ENCODE measurements around the gene MICU1.
"Not testable (repeated sequence)": the region's sequence is repeated elsewhere in the genome, so short reads cannot be mapped to it uniquely, and the experiment has no call there.

The MICU1 gene

DNA sequence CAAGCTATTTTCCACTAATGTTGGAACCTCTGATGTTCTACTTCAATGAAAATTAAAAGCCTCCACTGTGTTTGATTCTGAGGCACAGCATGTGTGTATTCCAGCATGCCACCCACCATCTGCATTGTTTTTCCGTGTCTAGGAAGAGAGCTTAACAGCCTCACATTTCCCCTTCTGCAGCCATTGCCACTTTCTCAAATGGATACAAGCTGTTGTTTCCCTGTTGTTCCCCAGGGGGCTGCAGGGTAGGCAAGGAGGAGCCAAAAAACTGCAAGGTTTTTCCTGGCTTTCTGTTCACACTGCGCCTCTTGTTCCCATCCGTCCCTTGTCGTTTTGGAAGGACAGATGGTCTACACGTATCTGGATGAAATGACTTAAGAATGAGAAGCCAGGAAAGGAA lies 198.9 kb downstream of the MICU1 start:
- no peak for DNase-seq

DNA sequence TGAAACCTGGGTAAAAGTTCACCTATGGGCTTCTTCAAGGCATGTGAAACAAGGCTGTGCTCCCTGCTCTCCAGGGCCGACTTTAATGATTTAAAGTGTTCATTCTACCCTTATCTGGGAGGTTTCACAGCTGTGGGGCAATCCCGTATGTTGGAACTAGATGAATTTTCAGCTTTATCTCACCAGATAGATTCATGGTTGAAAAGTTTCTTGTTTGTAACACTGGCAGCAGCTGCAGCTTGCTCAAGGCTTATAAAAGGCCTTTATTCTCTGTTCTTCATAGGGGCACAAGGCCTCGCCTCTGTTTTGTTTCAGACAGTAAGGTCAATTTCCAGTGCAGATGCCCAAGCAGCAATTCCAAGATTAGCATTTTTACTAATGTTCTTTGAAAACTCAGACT lies 200.7 kb downstream of the MICU1 start:
- no peak for DNase-seq

DNA sequence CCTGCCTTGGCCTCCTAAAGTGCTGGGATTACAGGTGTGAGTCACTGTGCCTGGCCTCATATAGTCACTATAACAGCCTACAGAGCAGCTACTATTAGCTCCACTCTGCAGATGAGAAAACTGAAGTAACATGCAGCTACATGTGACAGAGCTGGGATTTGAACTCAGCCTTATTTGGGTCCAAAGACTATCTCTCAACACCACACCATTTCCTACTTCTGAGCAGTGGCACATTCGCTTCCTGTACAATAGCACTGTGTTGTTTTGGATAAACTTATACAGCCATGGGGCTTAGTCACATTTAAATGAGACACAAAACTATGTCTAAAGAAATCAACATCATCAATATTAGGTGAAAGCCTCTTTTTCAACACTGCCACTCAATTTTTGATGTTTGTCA lies 201.3 kb downstream of the MICU1 start:
- no peak for DNase-seq

DNA sequence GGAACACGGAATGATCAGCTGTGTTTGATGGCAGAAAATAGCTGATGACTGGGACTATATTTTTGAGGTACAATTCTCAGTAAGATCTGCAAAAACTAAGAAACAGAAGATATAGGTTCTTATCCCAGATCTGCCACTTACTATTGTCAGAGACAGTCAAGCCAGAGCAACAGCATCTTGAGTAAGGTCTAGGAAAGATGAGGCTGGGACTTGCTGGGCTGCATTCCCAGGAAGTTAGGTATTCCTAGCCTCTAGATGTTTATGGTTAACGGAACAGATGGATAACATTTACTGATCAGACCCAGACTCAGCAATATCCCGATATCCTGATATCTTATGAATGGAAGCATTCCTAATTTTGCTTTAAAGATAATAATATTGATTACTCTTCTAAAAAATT lies 202.5 kb downstream of the MICU1 start:
- DNase-seq: no peak

DNA sequence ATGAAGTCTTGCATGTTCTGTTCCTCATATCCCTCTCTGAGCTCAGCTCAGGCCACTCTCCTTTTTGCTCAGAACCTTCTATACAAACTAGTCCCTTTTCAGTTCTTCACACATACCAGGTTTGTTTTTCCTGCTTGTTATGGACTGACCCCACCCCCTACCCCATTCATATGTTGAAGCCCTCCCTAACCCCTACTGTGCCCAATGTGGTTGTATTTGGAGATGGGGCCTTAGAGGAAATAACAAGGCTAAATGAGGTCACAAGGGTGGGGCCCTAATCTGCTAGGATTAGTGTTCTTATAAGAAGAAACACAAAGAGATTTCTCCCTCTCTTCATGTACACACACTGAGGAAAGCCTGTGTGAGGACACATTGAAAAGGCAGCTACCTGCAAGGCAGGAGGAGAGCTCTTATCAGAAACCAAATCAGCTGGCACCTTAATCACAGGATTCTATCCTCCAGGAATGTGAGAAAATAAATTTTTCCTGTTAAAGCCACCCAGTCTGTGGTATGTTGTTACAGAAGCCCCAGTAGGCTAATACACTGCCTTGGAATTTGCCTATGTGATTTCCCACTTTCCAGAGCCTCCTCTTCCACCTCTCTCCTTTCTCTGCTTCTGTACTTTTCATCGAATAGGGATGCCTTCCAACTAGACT lies 203.9 kb downstream of the MICU1 start:
- no peak for DNase-seq

DNA sequence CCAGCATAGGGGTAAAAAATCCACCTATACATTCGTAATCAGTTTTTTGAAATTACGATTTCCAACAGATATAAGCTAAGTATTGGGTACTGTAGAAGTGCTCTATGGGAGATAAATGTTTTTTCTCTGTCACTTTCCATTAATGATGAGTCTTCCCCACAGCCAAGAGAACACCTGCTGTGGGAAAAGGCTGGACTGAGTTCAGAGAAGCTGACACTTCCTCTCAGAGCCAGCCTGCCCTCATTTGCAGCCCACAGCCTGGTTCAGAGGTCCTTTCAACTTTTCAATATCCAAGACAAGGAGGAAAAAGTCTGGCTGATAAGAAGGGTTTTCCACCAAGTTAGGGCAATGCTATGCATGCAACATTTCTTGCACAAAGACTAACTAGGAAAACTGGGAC lies 206.6 kb downstream of the MICU1 start:
- no peak for DNase-seq

DNA sequence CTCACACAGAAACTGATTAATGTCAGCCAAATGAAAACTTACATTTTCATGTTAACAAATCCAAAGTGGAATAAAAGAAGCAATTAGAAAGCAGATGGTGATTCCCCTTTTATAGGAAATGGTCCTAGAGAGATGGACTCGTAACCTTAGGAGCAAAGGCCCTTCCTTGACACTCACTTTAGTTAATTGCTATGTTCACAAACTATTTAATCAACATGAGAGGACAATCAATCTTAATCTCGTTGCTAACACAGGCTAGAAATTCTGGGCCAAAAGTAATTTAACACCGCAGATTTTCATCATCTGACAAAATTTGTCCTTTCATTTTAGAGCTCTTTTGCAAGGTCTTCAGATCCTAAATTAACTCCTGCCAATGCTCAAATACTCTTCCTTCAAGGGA lies 207.2 kb downstream of the MICU1 start:
- no peak for DNase-seq

DNA sequence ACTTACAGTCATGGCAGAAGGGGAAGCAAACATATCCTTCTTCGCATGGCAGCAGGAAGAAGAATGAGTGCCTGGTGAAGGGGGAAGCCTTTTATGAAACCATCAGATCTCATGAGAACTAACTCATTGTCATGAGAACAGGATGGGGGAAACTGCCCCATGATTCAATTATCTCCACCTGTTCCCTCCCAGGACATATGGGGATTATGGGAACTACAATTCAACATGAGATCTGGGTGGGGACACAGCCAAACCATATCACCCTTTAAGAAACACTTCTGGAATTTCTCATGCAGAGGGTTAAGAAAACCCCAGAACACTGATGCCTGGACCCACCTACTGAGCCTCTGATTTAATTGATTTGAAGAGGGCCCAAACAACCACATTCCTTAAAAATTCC lies 207.9 kb downstream of the MICU1 start:
- DNase-seq: no peak

DNA sequence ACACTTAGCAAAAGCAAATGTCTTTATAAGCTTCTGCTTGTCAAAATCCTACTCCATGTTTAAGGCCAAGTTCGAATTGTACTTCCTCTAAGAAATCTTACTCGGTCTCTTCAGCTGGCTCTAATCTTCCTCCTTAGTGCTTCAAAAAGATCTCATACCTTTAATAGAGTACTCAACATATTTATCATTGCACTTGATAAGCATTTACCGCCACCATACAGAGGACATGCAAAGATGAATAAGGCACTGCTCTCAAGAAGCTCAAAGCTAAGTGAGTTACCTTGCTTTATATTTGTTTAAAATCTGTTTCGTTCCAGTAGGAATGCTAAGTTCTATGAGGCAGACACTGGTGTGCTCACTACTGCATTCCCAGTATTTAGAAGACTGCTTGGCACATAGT lies 209.2 kb downstream of the MICU1 start:
- no peak for DNase-seq

DNA sequence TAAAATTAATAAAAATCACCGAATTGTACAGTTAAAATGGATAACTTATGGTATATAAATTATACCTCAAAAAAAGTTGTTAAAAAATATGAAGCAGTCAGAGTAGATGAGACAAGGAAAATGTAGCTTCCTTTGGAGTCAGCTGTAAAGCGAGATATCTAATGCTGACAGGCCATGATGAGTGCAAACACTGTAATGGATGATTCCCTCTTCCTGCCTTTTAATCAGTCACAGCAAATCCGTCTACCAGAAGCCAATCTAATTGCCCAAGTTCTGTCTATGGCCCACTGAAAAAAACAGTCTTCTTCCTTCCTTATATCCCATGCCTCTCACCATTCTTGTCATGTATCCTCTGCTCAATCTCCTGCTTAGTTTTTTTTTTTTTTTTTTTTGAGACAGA lies 211.2 kb downstream of the MICU1 start:
- no peak for DNase-seq

DNA sequence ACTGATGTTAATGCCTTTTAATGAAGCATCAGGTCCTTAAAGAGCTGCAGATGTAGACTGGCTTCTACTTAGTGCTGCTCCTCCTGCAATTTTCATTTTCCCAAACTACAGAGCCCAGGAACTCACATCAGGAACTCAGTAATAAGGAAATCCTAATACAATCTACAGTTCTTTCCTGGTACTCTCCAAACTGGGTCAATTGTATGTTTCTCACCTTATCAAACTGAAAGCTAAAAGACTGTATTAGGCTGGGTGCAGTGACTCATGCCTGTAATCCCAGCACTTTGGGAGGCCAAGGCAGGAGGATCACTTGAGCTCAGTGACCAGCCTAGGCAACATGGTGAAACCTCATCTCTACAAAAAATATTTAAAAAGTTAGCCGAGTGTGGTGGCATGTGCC lies 216.7 kb downstream of the MICU1 start:
- DNase-seq: no peak

DNA sequence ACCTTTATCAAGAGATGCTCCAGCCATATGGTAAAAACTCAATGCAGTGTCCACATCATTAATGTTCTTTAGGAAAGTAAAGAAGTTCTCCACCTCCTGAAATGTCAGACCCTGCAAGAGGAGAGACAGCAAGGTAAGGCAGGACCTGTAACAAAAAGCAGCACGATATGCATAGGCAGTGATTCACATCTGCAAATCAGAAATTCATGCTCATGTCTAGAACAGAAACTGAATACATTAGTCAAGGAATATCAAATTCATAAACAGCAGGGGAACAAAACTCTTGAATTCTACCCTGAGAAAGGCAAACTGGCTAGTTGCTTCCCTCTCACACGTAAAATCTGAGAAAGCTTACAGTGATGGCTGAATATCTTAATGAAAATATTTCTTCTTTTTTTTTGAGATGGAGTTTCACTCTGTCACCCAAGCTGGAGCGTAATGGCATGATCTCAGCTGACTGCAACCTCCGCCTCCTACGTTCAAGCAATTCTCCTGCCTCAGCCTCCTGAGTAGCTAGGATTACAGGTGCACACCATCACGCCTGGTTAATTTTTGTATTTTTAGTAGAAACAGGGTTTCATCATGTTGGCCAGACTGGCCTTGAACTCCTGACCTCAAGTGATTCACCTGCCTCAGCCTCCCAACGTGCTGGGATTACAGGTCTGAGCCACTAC lies 217.8 kb downstream of the MICU1 start:
- no peak for DNase-seq

DNA sequence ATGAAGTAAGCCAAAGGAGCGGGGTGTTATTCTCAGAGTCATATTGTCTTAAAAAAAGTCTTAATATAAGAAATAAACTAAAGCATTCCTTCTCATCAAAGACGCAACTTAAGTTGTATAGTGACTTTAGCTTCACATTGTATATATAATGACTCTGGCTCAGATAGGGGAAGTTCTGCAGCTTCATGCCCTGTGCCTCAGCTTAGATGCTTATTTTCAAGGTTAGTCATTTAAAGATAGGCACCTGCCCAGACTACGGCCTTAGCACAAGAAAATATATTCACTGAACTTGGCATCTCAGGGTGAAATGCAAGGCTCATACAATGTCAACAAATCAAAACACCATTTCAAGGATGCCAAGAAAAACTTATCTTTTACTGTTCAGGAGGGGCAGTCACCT lies 218.4 kb downstream of the MICU1 start:
- no peak for DNase-seq

DNA sequence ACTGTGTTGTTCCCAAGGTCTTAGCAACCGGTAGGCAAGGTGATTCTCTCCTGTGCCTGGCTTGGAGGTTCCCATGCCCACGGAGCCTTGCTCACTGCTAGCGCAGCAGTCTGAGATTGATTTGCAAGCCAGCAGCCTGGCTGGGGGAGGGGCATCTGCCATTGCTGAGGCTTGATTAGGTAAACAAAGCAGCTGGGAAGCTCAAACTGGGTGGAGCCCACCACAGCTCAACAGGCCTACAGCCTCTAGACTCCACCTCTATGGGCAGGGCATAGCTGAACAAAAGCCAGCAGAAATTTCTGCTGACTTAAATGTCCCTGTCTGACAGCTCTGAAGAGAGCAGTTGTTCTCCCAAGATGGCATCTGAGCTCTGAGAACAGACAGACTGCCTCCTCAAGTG lies 230.3 kb downstream of the MICU1 start:
- not testable (repeated sequence) for DNase-seq

DNA sequence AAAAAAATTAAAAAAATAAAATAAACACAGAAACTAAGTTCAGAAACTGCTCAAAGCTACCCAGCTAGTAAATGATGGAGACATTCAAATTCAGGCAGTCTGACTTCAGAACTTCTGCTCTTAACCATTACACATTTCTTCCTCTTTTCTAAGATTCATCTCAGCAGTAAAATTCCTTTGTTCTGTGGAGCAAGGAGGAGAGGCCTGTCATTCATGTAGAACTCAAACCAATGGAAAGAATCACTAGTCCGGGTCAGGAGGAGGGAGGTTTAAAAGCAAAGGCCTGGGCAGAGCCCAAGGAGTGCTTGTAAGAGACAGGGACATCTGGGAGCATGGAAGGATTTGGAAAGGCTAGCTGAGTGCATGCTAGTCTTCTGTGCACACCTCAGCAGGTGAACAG lies 233.3 kb downstream of the MICU1 start:
- DNase-seq: no peak

DNA sequence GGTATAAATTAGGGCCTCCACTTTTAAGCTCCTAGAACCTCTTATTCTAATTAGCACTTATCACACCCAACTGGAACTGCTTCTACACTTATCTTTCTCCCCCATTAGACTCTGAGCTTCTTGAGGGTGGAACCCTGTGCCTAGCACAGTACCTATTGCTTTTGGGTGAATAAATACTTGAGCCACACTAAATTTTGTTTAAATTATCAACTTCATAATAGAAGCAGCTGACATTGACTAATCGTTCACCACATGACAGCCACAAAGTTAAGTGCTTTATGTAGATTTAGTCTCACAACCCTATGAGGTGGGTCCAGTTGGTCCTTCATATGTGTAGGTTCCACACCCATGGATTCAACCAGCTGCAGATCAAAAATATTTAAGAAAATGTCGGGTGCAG lies 235.1 kb downstream of the MICU1 start:
- no peak for DNase-seq

DNA sequence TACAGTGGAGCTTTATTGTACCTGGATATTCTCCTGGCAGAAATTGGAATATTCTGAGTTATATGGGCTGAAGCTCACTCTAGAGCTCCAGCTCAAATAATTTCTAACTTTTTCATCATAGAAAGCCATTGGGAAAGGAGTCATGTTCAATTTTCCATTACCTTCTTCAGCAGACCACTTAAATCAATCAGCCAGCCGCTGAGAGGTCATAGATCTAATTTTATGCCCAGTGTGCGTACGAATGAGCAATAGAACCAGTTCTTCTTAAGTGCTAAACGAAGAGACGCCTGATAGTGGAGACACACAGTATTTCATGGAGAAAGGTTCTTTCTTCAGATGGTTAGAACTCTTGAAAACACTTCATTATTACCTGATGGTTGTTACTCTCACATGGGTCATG lies 236.2 kb downstream of the MICU1 start:
- no peak for DNase-seq

DNA sequence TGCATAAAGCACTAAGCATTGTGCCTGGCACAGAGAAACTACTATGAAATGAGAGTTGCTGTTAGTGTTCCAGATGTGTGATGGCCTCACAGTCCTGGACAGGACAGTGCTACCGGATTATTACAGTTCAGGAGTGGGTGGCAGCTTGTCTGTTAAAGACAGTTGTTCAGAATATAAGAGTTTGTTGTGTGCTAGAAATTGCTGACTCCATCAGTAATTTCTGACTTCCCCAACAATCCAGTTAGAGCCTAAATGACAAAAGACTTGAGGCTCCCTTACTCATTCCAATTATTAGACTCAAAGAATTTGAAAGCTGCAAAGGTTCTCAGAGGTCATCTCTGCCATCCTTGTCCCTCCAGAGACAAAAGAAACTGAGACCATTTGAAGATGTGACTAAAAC lies 236.9 kb downstream of the MICU1 start:
- no peak for DNase-seq

DNA sequence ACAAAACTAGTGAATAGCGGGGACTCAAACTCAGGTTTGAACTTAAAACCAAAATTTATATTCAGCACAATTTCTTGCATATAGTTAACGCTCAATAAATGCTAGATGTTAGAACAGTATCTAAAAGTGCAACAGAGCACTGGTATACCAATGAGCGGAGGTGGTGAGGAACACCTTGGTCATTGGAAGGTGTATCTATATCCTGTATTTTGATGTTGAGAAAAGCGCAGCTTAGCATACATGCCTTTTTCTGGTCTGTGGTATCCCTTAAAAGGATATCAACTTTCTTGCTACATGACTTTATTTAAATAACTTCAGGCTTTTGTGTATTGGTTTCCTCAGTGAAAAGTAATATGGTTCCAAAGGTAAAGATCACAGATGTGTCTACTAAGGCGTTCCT lies 237.8 kb downstream of the MICU1 start:
- DNase-seq: no peak

DNA sequence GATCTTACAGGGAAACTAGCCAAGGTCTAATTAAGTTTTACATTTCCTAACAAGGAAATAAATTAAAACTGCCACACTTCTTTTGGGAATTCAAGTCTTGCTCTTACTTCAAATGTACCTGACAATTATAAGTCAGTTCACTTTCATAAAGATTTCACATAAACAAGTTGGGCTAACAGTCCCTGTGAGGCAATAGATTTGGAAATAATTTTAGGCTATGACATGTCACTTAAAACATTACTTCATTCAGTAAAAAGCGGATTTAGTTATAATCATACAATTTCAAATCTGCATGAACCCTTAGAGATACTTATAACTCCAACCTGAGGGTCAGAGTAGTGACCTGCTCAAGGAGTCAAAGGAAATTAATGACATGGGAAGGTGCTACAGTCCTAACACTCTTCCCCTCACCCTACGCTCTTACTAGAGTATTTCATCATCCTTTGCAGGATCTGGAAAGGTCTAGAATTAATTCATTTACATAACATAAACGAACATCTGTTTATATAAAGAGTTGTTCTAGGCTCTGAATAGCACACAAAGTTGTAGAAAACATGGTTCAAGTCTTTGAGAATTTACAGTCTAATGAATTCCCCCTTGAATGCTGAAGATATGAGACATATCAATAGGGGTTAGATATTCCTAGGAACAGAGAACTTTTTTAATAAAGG lies 238.8 kb downstream of the MICU1 start:
- no peak for DNase-seq

DNA sequence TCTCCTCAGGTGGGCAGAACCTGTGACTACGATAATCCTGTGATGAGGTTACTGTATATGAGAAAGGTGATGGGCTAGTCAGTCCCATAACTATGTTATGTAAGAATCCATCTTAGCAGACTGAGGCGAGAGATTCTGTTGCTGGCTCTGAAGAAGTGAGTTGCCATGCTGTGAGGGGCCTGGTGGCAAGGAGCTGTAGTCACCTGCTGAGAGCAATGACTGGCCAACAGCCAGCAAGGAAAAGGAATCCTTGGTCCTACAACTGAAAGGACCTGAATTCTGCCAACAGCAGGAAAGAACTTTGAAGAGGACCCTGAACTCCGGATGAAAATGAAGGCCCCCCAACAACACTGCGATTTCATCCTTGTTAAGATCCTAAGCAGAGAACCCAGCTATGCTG lies 240.2 kb downstream of the MICU1 start:
- no peak for DNase-seq

DNA sequence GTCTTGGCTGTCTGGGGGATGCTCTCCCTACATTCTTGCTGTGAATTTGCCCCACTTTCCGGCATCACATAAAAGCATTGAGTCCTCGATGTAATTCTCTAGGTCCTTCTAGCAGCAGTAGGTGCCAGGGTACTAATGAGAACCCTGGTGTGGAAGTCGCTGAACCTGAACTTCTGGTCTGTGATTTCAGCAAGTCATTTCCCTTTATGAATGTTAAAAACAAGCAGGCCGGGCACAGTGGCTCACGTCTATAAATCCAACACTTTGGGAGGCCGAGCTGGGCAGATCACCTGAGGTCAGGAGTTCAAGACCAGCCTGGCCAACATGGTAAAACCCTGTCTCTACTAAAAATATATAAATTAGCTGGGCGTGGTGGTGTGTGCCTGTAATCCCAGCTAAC lies 240.9 kb downstream of the MICU1 start:
- DNase-seq: not testable (repeated sequence)

DNA sequence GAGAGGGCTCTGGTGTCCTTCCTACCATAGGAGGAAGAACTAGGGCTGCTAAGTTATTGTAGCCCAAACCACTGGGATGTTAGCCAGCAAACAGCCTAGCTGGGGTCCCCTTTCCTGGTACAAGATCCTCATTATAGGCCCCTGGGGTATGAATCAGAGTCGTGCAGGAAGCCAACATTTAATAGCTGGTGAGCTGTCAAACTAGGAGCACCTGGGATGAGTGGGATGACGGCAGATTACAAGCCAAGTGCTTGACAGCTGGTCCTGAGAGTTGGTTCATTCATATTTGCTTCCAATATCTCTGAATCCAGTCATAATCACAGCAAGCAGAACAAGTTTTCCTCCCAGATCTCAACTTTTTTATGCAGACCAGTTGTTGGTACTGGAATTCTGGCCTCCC lies 246.1 kb downstream of the MICU1 start:
- DNase-seq: no peak

DNA sequence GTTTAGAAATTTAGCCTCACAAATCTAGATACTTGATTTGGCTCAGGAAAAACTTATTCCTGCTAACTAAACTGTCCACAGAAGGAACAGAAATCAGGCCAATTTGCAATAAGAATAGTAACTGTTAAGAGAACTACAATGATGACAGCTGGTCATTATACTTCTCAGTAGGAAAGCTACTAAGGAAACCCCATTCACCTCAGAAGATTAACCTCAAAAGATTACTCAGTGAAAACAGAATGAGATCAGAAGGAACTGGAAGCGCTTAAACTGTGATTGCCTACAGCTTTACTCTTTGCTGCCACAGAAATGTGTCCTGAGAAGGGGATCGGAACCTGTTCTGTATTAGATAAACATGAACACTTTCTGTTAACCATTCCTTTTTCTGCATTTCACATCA lies 246.8 kb downstream of the MICU1 start:
- no peak for DNase-seq

DNA sequence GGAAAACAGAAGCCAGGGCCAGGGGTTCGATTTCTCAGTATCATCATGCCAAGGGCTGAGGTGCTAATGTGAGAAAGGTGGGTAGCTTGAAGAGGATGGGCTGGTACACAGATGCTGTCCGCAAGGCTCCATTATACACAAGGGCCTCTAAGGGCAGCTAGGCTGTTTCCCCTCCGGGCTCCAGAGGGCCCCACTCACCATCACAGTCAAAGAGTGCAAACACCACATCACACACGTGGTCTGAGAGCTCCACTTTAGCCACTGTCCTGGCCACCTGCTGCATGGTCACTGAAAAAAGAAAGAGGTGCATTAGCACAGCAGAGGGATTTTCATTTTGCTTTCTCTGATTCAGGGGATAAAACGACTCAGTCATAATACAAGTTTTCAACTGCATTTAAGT lies 250.3 kb downstream of the MICU1 start:
- no peak for DNase-seq

Data from NCI-H748 treated with DMSO at 0.1 percent for 48 hours (cell line).